ENCODE data around the gene PQBP1.

PQBP1 gene

DNA sequence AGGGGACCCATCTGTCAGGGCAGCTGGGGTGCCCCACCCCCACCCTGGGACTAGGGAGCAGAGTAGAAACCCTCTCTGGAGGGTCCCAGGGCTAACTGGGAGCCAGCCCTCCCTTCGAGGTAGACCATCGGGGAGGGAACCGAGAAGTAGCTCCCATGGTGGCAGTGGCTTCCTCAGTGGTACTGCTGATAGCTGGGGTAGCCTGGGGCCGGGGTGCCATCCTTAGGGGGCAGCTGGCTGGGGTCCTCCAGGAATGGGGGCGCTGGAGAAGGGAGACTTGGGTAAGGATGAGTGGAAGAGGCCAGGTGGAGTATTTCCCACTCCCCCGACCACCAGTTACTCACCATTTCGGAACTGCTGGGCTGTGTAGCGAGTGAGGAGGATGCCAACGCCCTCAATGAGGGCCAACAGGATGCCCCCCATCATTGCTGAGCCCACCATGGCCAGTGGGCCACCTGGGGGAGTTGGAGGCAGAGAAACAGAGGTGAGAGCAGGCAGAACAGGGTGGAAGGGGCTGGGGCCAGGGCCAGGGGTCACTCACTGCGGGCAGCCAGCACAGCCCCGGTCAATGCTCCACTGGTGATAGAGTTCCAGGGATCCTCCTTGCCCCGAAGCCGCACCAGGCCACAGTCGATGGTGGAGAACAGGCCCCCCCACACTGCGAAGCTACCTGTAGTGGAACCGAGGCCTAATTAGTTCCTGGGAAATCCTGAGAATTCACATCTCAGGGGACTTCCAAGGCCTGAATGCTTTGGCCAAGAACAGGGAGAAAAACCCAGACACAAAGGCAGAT lies 4.0 kb upstream of the PQBP1 start:
- TF ChIP-seq, protein P1, sequence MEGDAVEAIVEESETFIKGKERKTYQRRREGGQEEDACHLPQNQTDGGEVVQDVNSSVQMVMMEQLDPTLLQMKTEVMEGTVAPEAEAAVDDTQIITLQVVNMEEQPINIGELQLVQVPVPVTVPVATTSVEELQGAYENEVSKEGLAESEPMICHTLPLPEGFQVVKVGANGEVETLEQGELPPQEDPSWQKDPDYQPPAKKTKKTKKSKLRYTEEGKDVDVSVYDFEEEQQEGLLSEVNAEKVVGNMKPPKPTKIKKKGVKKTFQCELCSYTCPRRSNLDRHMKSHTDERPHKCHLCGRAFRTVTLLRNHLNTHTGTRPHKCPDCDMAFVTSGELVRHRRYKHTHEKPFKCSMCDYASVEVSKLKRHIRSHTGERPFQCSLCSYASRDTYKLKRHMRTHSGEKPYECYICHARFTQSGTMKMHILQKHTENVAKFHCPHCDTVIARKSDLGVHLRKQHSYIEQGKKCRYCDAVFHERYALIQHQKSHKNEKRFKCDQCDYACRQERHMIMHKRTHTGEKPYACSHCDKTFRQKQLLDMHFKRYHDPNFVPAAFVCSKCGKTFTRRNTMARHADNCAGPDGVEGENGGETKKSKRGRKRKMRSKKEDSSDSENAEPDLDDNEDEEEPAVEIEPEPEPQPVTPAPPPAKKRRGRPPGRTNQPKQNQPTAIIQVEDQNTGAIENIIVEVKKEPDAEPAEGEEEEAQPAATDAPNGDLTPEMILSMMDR (IDR thresholded peaks at IDR 0.05; ENCODE audit: low read depth, low read length, missing control alignments): no peak
- no peak for DNase-seq (ENCODE audit: extremely low read depth, low read depth)
- H3K4me3 ChIP-seq (replicated peaks; ENCODE audit: low read depth, low read length): no peak overlapping the region

DNA sequence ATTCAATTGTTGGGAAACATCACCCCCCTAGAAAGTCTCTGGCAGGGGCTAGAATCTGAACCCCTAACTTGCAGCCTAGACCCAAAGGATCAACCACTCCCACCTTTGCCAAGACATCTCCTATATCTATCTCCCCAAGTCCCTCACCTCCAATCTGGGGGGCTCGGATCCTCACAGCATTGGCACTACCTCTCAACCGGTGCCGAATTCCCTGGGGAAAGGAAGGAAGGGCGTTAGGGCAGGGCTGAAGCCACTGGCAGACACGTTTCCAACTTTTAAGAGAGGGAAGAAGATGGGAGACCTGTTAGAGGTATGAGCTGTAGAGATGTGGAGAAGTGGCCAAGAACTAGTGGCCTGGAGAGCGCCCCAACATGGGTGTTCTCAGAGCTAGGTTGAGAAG lies 2.8 kb upstream of the PQBP1 start:
- no peak overlapping the region for H3K4me3 ChIP-seq (replicated peaks; ENCODE audit: low read depth, low read length)
- TF ChIP-seq, protein P1 (IDR thresholded peaks at IDR 0.05; ENCODE audit: low read depth, low read length, missing control alignments): no peak
- no peak for DNase-seq (ENCODE audit: extremely low read depth, low read depth)

DNA sequence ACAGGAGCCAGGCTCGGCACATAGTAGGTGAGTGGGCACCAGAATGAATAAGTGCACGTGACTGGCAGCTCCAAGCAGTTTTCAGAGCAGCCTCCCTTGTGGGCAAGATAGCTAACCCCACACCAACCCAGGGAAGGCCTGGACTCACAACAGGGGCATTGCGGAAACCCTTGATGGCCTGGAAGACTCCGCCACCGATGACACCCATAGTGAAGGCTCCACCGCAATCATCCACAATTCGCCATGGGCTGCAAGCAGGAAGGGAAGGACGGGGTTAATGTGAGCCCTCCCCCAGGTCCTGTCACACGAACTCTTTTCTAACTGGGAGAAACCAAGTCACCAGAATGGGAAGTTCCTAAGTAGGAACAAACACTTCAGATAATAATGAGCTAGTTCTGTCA lies 1.1 kb upstream of the PQBP1 start:
- H3K4me3 ChIP-seq (replicated peaks; ENCODE audit: low read depth, low read length): peak overlapping the region; percentile 83
- DNase-seq (ENCODE audit: extremely low read depth, low read depth): no peak
- TF ChIP-seq, protein P1 (IDR thresholded peaks at IDR 0.05; ENCODE audit: low read depth, low read length, missing control alignments): no peak

DNA sequence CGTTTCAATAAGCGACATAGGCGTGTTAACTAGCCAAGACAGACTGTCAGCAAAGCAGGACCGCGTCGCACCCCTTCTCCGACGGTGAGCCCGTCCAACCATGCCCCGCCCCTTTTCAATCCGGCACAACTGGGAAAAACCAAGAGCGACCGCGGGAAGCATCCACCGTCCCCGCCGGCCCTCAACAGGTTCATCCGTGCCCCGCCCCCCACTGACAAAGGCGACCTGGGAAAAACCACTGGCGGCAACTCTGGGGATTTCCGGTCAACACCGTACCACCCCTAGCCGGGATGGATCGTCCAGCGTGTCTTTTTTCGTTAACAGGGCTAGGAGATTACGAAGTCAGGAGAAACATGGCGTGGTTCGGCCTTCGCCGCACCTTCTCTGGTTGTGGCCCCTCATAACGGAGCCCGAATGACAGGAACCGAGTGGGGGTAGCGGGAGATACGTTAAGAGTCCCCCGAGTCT lies 539 bp upstream of the PQBP1 start:
- no peak for DNase-seq (ENCODE audit: extremely low read depth, low read depth)
- TF ChIP-seq, protein P1 (IDR thresholded peaks at IDR 0.05; ENCODE audit: low read depth, low read length, missing control alignments): no peak
- H3K4me3 ChIP-seq (replicated peaks; ENCODE audit: low read depth, low read length): peak overlapping the region; percentile 83

DNA sequence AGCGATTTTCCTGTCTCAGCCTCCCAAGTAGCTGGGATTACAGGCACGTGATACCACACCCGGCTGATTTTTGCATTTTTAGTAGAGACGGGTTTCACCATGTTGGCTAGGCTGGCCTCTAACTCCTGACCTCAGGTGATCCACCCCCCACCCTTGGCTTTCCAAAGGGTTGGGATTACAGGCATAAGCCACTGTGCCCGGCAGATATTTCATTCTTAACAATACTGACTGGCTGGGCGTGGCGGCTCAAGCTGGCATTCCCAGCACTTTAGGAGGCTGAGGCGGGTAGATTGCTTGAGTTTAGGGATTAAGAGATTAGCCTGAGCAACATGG lies 1.3 kb downstream of the PQBP1 start:
- peak overlapping the region; percentile 83 for H3K4me3 ChIP-seq (replicated peaks; ENCODE audit: low read depth, low read length)
- DNase-seq (ENCODE audit: extremely low read depth, low read depth): no peak

DNA sequence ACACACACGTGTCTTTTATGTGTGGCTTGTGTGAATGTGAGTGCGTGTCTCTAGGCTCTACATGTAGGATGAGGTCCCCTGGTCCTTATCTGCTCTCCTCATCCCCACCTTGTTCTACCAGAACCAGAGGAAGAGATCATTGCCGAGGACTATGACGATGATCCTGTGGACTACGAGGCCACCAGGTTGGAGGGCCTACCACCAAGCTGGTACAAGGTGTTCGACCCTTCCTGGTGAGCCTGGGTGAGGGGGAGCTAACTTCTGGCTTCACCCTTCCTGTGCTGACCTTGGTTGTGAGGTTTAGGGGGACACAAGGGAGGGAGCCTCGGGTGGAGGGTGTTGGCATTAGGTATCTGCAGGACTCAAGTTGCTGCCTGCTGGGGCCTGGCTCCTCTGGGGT lies 3.3 kb downstream of the PQBP1 start:
- TF ChIP-seq, protein P1 (IDR thresholded peaks at IDR 0.05; ENCODE audit: low read depth, low read length, missing control alignments): no peak
- no peak for DNase-seq (ENCODE audit: extremely low read depth, low read depth)
- no peak overlapping the region for H3K4me3 ChIP-seq (replicated peaks; ENCODE audit: low read depth, low read length)

More for the DNA sequence above, 1.3 kb downstream of the PQBP1 start:
- TF ChIP-seq, protein P1 (IDR thresholded peaks at IDR 0.05; ENCODE audit: low read depth, low read length, missing control alignments): no peak
